HCT116 (cell line): ENCODE measurements around the gene MSH3.

Experiments
- CTCF ChIP-seq, 3 experiments: fragments of 200-600 bp in 1 of 3; sonication (generic) in 1 of 3; IDR thresholded peaks in 2 of 3; conservative IDR thresholded peaks in 1 of 3; 2 replicates each; pipeline ENCODE4 v1.5.1; 2012 to 2017; ENCODE audit warnings: low read depth in 2 of 3, low read length in 2 of 3, antibody characterized with exemption in 1 of 3, borderline replicate concordance in 1 of 3, control low read depth in 1 of 3, mild to moderate bottlenecking in 1 of 3, mixed read lengths in 1 of 3, mixed run types in 1 of 3, moderate library complexity in 1 of 3; ENCODE audit not compliant: insufficient read depth in 1 of 3
- RAD21 ChIP-seq: IDR thresholded peaks from 2 replicates; pipeline ENCODE4 v1.6.1; 2012; ENCODE audit warnings: low read depth, mild to moderate bottlenecking

GRCh38 chr5:80697100-80697499 is 42.6 kb downstream of the MSH3 start:
- no peak for TF ChIP-seq CTCF (IDR thresholded peaks at IDR 0.05 in 2 of 3, conservative IDR thresholded peaks at IDR 0.05 in 1 of 3; ENCODE audit: borderline replicate concordance in 1 of 3, insufficient read depth in 1 of 3, low read depth in 2 of 3, low read length in 2 of 3)
- TF ChIP-seq RAD21 = no peak
